Kidney (tissue), 14 donors: ENCODE results near the gene ZNF268. TPM values are rescaled to one million over a fixed set of nuclear protein-coding genes. Genes with fewer than 3 reads are reported as not detected.

Source experiments
- DNase-seq, 5 donors: peaks; one replicate each; pipeline ENCODE4 v3.0.0-alpha.2; 2013 to 2020
- FAIRE-seq: peaks from 2 replicates; lab custom pipeline; 2012; peaks lifted over from hg19 to GRCh38; lab: Jason Lieb, UNC
- H3K27ac ChIP-seq, 2 donors: one replicate each; pipeline ENCODE4 v1.7.0; 2013; ENCODE audit warnings: low read depth in 2 of 2, low read length in 2 of 2, inconsistent platforms in 1 of 2
- H3K27me3 ChIP-seq: one replicate; pipeline ENCODE4 v1.7.1; 2013; ENCODE audit warnings: low read length, inconsistent platforms; ENCODE audit not compliant: control insufficient read depth, insufficient read depth
- H3K36me3 ChIP-seq, 3 donors: one replicate each; pipeline versions ENCODE4 v1.7.0 to v1.7.1; 2013; ENCODE audit warnings: low read length in 3 of 3, control low read depth in 1 of 3, inconsistent platforms in 1 of 3; ENCODE audit not compliant: insufficient read depth in 3 of 3, control insufficient read depth in 2 of 3
- H3K4me1 ChIP-seq, 3 donors: one replicate each; pipeline versions ENCODE4 v1.7.0 to v1.7.1; 2013; ENCODE audit warnings: low read length in 3 of 3, inconsistent platforms in 1 of 3, low read depth in 1 of 3; ENCODE audit not compliant: control insufficient read depth in 2 of 3, insufficient read depth in 2 of 3
- H3K4me3 ChIP-seq, 3 donors: one replicate each; pipeline versions ENCODE4 v1.7.0 to v1.8.1; 2013; ENCODE audit warnings: low read length in 3 of 3, control low read depth in 1 of 3, inconsistent platforms in 1 of 3
- H3K9ac ChIP-seq, 3 donors: one replicate each; pipeline versions ENCODE4 v1.7.0 to v1.7.1; 2013; ENCODE audit warnings: low read length in 3 of 3, control low read depth in 1 of 3, inconsistent platforms in 1 of 3
- H3K9me3 ChIP-seq, 3 donors: one replicate each; pipeline versions ENCODE4 v1.7.0 to v1.7.1; 2013; ENCODE audit warnings: low read length in 3 of 3, control low read depth in 1 of 3, inconsistent platforms in 1 of 3; ENCODE audit not compliant: control insufficient read depth in 2 of 3, insufficient read depth in 1 of 3
- CTCF ChIP-seq: IDR thresholded peaks from 3 replicates; pipeline ENCODE4 v1.5.1; 2012; ENCODE audit warnings: mild to moderate bottlenecking, moderate library complexity, borderline replicate concordance; ENCODE audit not compliant: insufficient read depth; ENCODE audit errors: extremely low read depth
- intact Hi-C: fragments of 100-400 bp; cut with DNase I; formaldehyde crosslinking; loops from one replicate; pipeline ENCODE4 v1.11.1; 2022
- polyA plus RNA-seq: library from polyadenylated mRNA; stranded (reverse); fragments of 350-450 nt; fragmentation: Illumina TruSeq; extraction: RNeasy Lipid Tissue Mini Kit (QIAGEN cat#74804); gene quantifications from one replicate; pipeline ENCODE4 v1.2.3, GENCODE V29; 2014; ENCODE audit warnings: low read depth, low replicate concordance; ENCODE audit not compliant: insufficient read depth
- total RNA-seq: library from RNA; stranded (reverse); fragmentation: NEBNext Ultra II Directional; extraction: Animal tissue kit (Norgen Biotek cat#: 25700); gene quantifications from one replicate; pipeline ENCODE4 v1.2.1, GENCODE V29; 2021
- donor health status: control.
- donor health status: control.
- donor health status: control.
- donor health status: control.
- donor health status: control.
- donor health status: DM: yes; HTN: yes; CAD: no.
- donor health status: Normal renal cell carcinoma (clear cell type).

Gene ZNF268
- total and polyA plus RNA-seq, 2 donors from 2014 or later: 6.7 to 33.4 TPM

- Histone ChIP-seq H3K9me3 (peaks cover 0 to 36% (median 0%) of the 10 kb centered on the region in 3 donors), H3K4me3 (no peak overlapping the region), H3K36me3 (no peaks in the 10 kb centered on the region), H3K4me1 (no peaks in the 10 kb centered on the region), H3K9ac (no peak overlapping the region), H3K27me3 (no peaks in the 10 kb centered on the region), H3K27ac (no peak overlapping the region)
- intact Hi-C loops: no loop called here
- FAIRE-seq: no peak
- no peak for TF ChIP-seq CTCF
- DNase-seq: no peak
Observed at GRCh38 chr12:133221241-133221640, 39.9 kb downstream of the ZNF268 start.

GRCh38 chr12:133222211-133222610 is 40.9 kb downstream of the ZNF268 start:
- Histone ChIP-seq H3K4me3 (no peak overlapping the region), H3K27me3 (no peaks in the 10 kb centered on the region), H3K4me1 (no peaks in the 10 kb centered on the region), H3K36me3 (no peaks in the 10 kb centered on the region), H3K27ac (no peak overlapping the region), H3K9ac (no peak overlapping the region), H3K9me3 (peaks cover 0 to 28% (median 0%) of the 10 kb centered on the region in 3 donors)
- FAIRE-seq (no peak), DNase-seq (no peak)
- intact Hi-C loops: no loop called here
- no peak for TF ChIP-seq CTCF

- Histone ChIP-seq H3K4me3 (no peak overlapping the region), H3K4me1 (no peaks in the 10 kb centered on the region), H3K9ac (no peak overlapping the region), H3K27me3 (no peaks in the 10 kb centered on the region), H3K27ac (no peak overlapping the region), H3K36me3 (no peaks in the 10 kb centered on the region), H3K9me3 (peaks cover 0 to 4% (median 0%) of the 10 kb centered on the region in 3 donors)
- FAIRE-seq (no peak), DNase-seq (no peak)
- intact Hi-C loops: no loop called here
- no peak for TF ChIP-seq CTCF
Observed at GRCh38 chr12:133225527-133225926, 44.2 kb downstream of the ZNF268 start.

- intact Hi-C loops: no loop called here
- H3K36me3 ChIP-seq: no peaks in the 10 kb centered on the region
- FAIRE-seq: no peak
- no peak for DNase-seq
- H3K9ac ChIP-seq: no peak overlapping the region
- H3K4me3 ChIP-seq: no peak overlapping the region
- no peak overlapping the region for H3K27ac ChIP-seq
- H3K27me3 ChIP-seq: no peaks in the 10 kb centered on the region
- H3K9me3 ChIP-seq: peaks cover 0 to 3% (median 0%) of the 10 kb centered on the region in 3 donors
- no peaks in the 10 kb centered on the region for H3K4me1 ChIP-seq
- TF ChIP-seq CTCF: no peak
Observed at GRCh38 chr12:133226690-133227089, 45.4 kb downstream of the ZNF268 start.
